Cardiac muscle cell (in vitro differentiated cells and primary cell): ENCODE data around the gene KRTAP5-4. TPM values are rescaled to one million over a fixed set of nuclear protein-coding genes. Genes with fewer than 3 reads are reported as not detected.

Source experiments
- DNase-seq, 2 donors: peaks; one replicate each; pipeline versions ENCODE4 v3.0.0 to v3.0.0-alpha.2; 2010 to 2017; ENCODE audit warnings: low read depth in 1 of 2, low spot score in 1 of 2
- H3K27ac ChIP-seq: fragments of 200-600 bp; sonication (generic); 2 replicates; pipeline ENCODE4 v1.5.1; 2016
- H3K27me3 ChIP-seq: fragments of 200-600 bp; sonication (generic); 2 replicates; pipeline ENCODE4 v1.6.0; 2016; ENCODE audit warnings: control low read depth
- H3K36me3 ChIP-seq: fragments of 200-600 bp; sonication (generic); 2 replicates; pipeline ENCODE4 v1.5.1; 2016; ENCODE audit warnings: control low read depth
- H3K4me1 ChIP-seq: fragments of 200-600 bp; sonication (generic); 2 replicates; pipeline ENCODE4 v1.8.1; 2017; ENCODE audit warnings: low read depth, mild to moderate bottlenecking, mixed run types
- H3K4me3 ChIP-seq: fragments of 200-600 bp; sonication (generic); 2 replicates; pipeline ENCODE4 v1.5.1; 2016; ENCODE audit warnings: mild to moderate bottlenecking
- H3K9me3 ChIP-seq: fragments of 200-600 bp; sonication (generic); 2 replicates; pipeline ENCODE4 v1.5.1; 2017; ENCODE audit warnings: low read depth, mild to moderate bottlenecking, control low read depth
- CTCF ChIP-seq: IDR thresholded peaks from 2 replicates; pipeline ENCODE4 v1.5.1; 2012; ENCODE audit warnings: low read depth, mild to moderate bottlenecking, low read length
- polyA plus RNA-seq: library from polyadenylated mRNA; unstranded; fragments of >200 nt; fragmentation: Nextera tagmentation; extraction: Ambion mirVana; gene quantifications from 2 replicates; pipeline ENCODE4 v1.2.1, GENCODE V29; 2016
- total RNA-seq: library from RNA; depleted of rRNA; stranded (reverse); fragments of >200 nt; gene quantifications from 2 replicates; pipeline ENCODE4 v1.2.3, GENCODE V29; 2016

KRTAP5-4 gene
- total and polyA plus RNA-seq, 2 experiments from 2014 or later = not detected

GRCh38 chr11:1636291-1636950 lies 14.5 kb upstream of the KRTAP5-4 start:
- Histone ChIP-seq H3K4me3 (no peak overlapping the region), H3K9me3 (no peaks in the 10 kb centered on the region), H3K36me3 (no peaks in the 10 kb centered on the region), H3K27me3 (peaks cover 18% of the 10 kb centered on the region), H3K27ac (no peak overlapping the region), H3K4me1 (no peaks in the 10 kb centered on the region)
- no peak for DNase-seq
- no peak for TF ChIP-seq CTCF

- no peaks in the 10 kb centered on the region for H3K9me3 ChIP-seq
- no peak for DNase-seq
- H3K27me3 ChIP-seq = peaks cover 38% of the 10 kb centered on the region
- H3K36me3 ChIP-seq = no peaks in the 10 kb centered on the region
- no peak for TF ChIP-seq CTCF
- H3K4me1 ChIP-seq = no peaks in the 10 kb centered on the region
- no peak overlapping the region for H3K4me3 ChIP-seq
- no peak overlapping the region for H3K27ac ChIP-seq
Measured at GRCh38 chr11:1633864-1634263, 11.9 kb upstream of the KRTAP5-4 start.

GRCh38 chr11:1632053-1632714 lies 10.2 kb upstream of the KRTAP5-4 start:
- DNase-seq = no peak
- Histone ChIP-seq H3K36me3 (no peaks in the 10 kb centered on the region), H3K4me3 (no peak overlapping the region), H3K27ac (no peak overlapping the region), H3K4me1 (no peaks in the 10 kb centered on the region), H3K9me3 (no peaks in the 10 kb centered on the region), H3K27me3 (peaks cover 44% of the 10 kb centered on the region)
- TF ChIP-seq CTCF = no peak

GRCh38 chr11:1631066-1631568 lies 9.2 kb upstream of the KRTAP5-4 start:
- Histone ChIP-seq H3K4me1 (no peaks in the 10 kb centered on the region), H3K27ac (no peak overlapping the region), H3K9me3 (no peaks in the 10 kb centered on the region), H3K4me3 (no peak overlapping the region), H3K36me3 (no peaks in the 10 kb centered on the region), H3K27me3 (peaks cover 41% of the 10 kb centered on the region)
- DNase-seq = no peak
- TF ChIP-seq CTCF = no peak

- no peaks in the 10 kb centered on the region for H3K4me1 ChIP-seq
- no peak for DNase-seq
- no peaks in the 10 kb centered on the region for H3K36me3 ChIP-seq
- TF ChIP-seq CTCF = no peak
- H3K27me3 ChIP-seq = peaks cover 40% of the 10 kb centered on the region
- H3K4me3 ChIP-seq = no peak overlapping the region
- no peaks in the 10 kb centered on the region for H3K9me3 ChIP-seq
- no peak overlapping the region for H3K27ac ChIP-seq
Measured at GRCh38 chr11:1630271-1630670, 8.3 kb upstream of the KRTAP5-4 start.
